Body of pancreas (tissue), 4 donors: Measurements from ENCODE around the gene ADGRV1. TPM values are rescaled to one million over a fixed set of nuclear protein-coding genes. Genes with fewer than 3 reads are reported as not detected.

ENCODE experiments used
- ATAC-seq: fragments of 150-250 bp; one replicate; pipeline ENCODE4 v1.9.1; 2016
- DNase-seq, 4 donors: peaks; one replicate each; pipeline ENCODE4 v3.0.0-alpha.2; 2019
- H3K27ac ChIP-seq, 4 donors: fragments of 200-600 bp; sonication (generic); 1 replicate in 3 of 4; 2 replicates in 1 of 4; pipeline versions ENCODE4 v1.5.1 to v1.6.1; 2016 to 2019; ENCODE audit warnings: mild to moderate bottlenecking in 1 of 4, mixed read lengths in 1 of 4, moderate library complexity in 1 of 4
- H3K27me3 ChIP-seq, 2 donors: fragments of 200-600 bp; sonication (generic); one replicate each; pipeline ENCODE4 v1.6.0; 2016; ENCODE audit warnings: mild to moderate bottlenecking in 1 of 2
- H3K36me3 ChIP-seq, 2 donors: fragments of 200-600 bp; sonication (generic); replicated peaks in 1 of 2; 2 replicates each; pipeline ENCODE4 v1.5.1; 2016; ENCODE audit warnings: low read depth in 2 of 2; ENCODE audit not compliant: insufficient read depth in 1 of 2
- H3K4me1 ChIP-seq: fragments of 200-600 bp; sonication (generic); one replicate; pipeline ENCODE4 v1.6.0; 2016
- H3K4me3 ChIP-seq, 2 donors: fragments of 200-600 bp; sonication (generic); 1 replicate in 1 of 2; 2 replicates in 1 of 2; pipeline ENCODE4 v1.5.1; 2016 to 2019
- H3K9me3 ChIP-seq, 3 donors: fragments of 200-600 bp; sonication (generic); 1 replicate in 2 of 3; 2 replicates in 1 of 3; pipeline ENCODE4 v1.5.1; 2016
- POLR2A ChIP-seq, 3 donors: fragments of 450-650 bp; IDR thresholded peaks; one replicate each; pipeline ENCODE4 v1.6.1; 2016; ENCODE audit warnings: antibody characterized with exemption in 3 of 3, mild to moderate bottlenecking in 2 of 3
- WGBS, 2 donors: methylation state at CpG; one replicate each; pipeline ENCODE4 v1.1.5; 2017; 5-methylcytosine and 5-hydroxymethylcytosine counted together
- intact Hi-C: fragments of 100-400 bp; cut with DNase I; formaldehyde crosslinking; loops from one replicate; pipeline ENCODE4 v1.15.1; 2023
- total RNA-seq, 2 donors: library from RNA; depleted of rRNA; stranded (reverse); fragments of >200 nt; gene quantifications; one replicate each; pipeline ENCODE4 v1.1.0, GENCODE V29; 2016
- TF ChIP-seq, protein P1 (sequence below), 7 experiments: fragments of 450-650 bp in 4 of 7; fragments of 200-600 bp in 3 of 7; sonication (generic) in 3 of 7; IDR thresholded peaks; one replicate each; pipeline ENCODE4 v1.5.1; 2016 to 2019; ENCODE audit warnings: antibody characterized with exemption in 7 of 7

Gene ADGRV1
- total RNA-seq, 2 donors from 2014 or later, result 19.2 to 21.4 TPM

DNA sequence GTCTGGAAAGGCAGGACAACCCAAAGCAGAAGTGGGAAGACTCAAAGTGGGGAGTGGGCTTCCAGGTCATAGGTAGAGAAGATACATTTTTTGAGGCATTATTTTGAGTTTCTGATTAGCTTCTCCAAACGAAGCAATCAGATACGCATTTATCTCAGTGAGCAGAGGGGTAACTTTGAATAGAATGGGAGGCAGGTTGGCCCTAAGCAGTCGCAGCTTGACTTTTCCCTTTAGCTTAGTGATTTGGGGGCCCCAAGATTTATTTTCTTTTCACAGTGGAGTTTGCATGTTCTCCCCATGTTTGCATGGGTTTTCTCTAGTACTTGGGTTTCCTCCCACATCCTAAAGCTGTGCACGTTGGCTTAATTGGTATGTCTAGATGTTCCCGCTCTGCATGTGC is 422.6 kb downstream of the ADGRV1 start:
- no peak overlapping the region for H3K27ac ChIP-seq
- no peaks in the 10 kb centered on the region for H3K36me3 ChIP-seq
- H3K4me3 ChIP-seq, result no peak overlapping the region
- TF ChIP-seq, protein P1, sequence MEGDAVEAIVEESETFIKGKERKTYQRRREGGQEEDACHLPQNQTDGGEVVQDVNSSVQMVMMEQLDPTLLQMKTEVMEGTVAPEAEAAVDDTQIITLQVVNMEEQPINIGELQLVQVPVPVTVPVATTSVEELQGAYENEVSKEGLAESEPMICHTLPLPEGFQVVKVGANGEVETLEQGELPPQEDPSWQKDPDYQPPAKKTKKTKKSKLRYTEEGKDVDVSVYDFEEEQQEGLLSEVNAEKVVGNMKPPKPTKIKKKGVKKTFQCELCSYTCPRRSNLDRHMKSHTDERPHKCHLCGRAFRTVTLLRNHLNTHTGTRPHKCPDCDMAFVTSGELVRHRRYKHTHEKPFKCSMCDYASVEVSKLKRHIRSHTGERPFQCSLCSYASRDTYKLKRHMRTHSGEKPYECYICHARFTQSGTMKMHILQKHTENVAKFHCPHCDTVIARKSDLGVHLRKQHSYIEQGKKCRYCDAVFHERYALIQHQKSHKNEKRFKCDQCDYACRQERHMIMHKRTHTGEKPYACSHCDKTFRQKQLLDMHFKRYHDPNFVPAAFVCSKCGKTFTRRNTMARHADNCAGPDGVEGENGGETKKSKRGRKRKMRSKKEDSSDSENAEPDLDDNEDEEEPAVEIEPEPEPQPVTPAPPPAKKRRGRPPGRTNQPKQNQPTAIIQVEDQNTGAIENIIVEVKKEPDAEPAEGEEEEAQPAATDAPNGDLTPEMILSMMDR (IDR thresholded peaks at IDR 0.05), result no peak
- TF ChIP-seq POLR2A (IDR thresholded peaks at IDR 0.05), result no peak
- H3K4me1 ChIP-seq, result no peaks in the 10 kb centered on the region
- H3K9me3 ChIP-seq, result no peaks in the 10 kb centered on the region
- no peaks in the 10 kb centered on the region for H3K27me3 ChIP-seq
- intact Hi-C loops, result no loop called here
- WGBS, 2 donors, result 84 to 87% methylated on average over 5 of the region's 5 CpGs
- ATAC-seq (no peak), DNase-seq (no peak)

DNA sequence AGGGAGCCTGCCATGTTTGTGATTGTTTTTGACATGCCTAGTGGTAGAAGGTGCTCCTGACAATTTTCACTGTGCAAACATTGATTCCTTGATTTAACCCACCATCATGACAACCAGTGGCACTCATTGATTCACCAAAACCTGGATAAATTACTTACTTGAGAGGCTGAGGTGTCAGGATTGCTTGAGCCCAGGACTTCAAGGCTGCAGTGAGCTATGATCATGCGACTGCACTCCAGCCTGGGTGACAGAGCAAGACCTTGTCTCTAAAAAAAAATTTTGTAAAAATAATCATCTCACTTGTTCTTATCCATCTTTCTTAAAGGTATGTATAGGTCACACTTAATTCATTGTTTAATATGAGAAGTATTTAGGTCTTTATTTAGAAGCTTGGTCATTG is 423.2 kb downstream of the ADGRV1 start:
- no peak for ATAC-seq
- Histone ChIP-seq H3K27me3 (no peaks in the 10 kb centered on the region), H3K36me3 (no peaks in the 10 kb centered on the region), H3K9me3 (no peaks in the 10 kb centered on the region), H3K27ac (no peak overlapping the region), H3K4me1 (no peaks in the 10 kb centered on the region), H3K4me3 (no peak overlapping the region)
- TF ChIP-seq, protein P1 (IDR thresholded peaks at IDR 0.05), result no peak
- TF ChIP-seq POLR2A (IDR thresholded peaks at IDR 0.05), result no peak
- no peak for DNase-seq
- intact Hi-C loops, result no loop called here
- WGBS, 2 donors, result 0 to 100% methylated on average over 1 of the region's 1 CpG

DNA sequence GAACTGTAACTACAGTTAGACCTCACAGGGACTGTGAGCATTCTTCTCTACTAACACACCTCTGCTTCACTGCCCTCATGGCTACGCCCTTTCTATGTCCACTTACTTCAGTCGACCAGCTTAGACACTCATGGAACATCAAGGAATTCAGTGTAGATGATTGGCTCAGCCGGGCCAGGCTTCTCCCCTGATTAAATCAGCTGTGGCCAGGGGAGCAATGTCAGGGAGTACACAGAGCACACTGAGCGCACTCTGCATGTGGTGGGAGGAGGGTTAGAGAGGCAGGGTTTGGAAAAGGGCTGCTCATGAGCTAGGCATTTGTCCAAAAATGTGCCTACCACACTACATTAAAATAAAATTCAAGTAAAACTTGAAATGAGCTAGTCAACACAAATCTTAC is 424.0 kb downstream of the ADGRV1 start:
- no peaks in the 10 kb centered on the region for H3K4me1 ChIP-seq
- no peaks in the 10 kb centered on the region for H3K27me3 ChIP-seq
- no peak overlapping the region for H3K4me3 ChIP-seq
- no peak for TF ChIP-seq POLR2A (IDR thresholded peaks at IDR 0.05)
- TF ChIP-seq, protein P1 (IDR thresholded peaks at IDR 0.05), result no peak
- DNase-seq, result no peak
- H3K36me3 ChIP-seq, result no peaks in the 10 kb centered on the region
- whole genome bisulfite sequencing, 2 donors, result 71 to 74% methylated on average over 4 of the region's 4 CpGs
- H3K9me3 ChIP-seq, result no peaks in the 10 kb centered on the region
- no peak overlapping the region for H3K27ac ChIP-seq
- intact Hi-C loops, result no loop called here
- no peak for ATAC-seq

DNA sequence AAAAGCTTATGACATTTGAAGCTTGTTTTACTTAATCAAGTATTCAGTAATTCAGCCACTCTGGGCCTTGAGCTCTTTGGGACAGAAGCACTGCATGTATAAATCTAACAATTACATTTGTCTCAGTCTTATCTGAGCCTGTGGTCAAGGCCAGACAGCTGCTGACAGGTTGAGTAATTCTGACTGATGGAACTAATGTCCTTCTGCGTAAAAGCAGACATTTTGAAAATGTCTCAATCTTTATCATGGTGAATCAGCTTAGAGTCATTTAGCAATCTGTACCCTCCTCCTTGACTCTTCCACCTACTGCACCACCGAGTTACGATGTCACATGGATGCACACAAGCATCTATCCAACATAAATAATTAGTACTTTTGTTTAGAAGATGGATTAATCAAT is 424.6 kb downstream of the ADGRV1 start:
- DNase-seq (peak in 1 of 4 donors; percentile 2), ATAC-seq (no peak)
- no peaks in the 10 kb centered on the region for H3K4me1 ChIP-seq
- no peaks in the 10 kb centered on the region for H3K27me3 ChIP-seq
- no peaks in the 10 kb centered on the region for H3K9me3 ChIP-seq
- 72 to 85% methylated on average over 3 of the region's 3 CpGs for WGBS, 2 donors
- H3K36me3 ChIP-seq, result no peaks in the 10 kb centered on the region
- intact Hi-C loops, result no loop called here
- H3K4me3 ChIP-seq, result no peak overlapping the region
- no peak overlapping the region for H3K27ac ChIP-seq
- no peak for TF ChIP-seq POLR2A (IDR thresholded peaks at IDR 0.05)
- TF ChIP-seq, protein P1 (IDR thresholded peaks at IDR 0.05), result no peak

DNA sequence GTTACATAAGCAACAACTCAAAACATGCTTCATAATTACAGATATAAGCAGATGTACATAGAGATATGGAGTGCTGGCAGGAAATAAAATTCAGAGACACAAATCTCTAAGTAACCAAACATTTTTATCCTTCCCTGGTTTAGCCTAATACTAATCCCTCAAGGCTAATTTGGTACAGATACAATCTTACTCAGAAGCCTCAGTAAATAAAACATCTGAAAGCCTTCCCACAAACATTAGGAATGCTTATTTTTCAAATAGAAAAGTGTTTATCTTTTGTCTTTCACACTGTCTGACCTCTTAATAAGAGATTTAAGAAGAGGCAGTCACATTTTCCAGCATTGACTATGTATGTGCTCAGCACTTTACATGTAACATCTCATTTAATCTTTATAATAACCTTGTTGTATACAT is 425.1 kb downstream of the ADGRV1 start:
- H3K27me3 ChIP-seq, result no peaks in the 10 kb centered on the region
- no peaks in the 10 kb centered on the region for H3K9me3 ChIP-seq
- intact Hi-C loops, result no loop called here
- no peaks in the 10 kb centered on the region for H3K36me3 ChIP-seq
- no peak for TF ChIP-seq POLR2A (IDR thresholded peaks at IDR 0.05)
- TF ChIP-seq, protein P1 (IDR thresholded peaks at IDR 0.05), result no peak
- ATAC-seq (no peak), DNase-seq (no peak)
- no peaks in the 10 kb centered on the region for H3K4me1 ChIP-seq
- H3K4me3 ChIP-seq, result no peak overlapping the region
- no peak overlapping the region for H3K27ac ChIP-seq
